PC-9 (cell line): ENCODE measurements around the gene MCMBP. TPM values are rescaled to one million over a fixed set of nuclear protein-coding genes. Genes with fewer than 3 reads are reported as not detected.

ENCODE experiments used
- BruUV-seq: library from RNA; stranded (reverse); fragments of 400-500 nt; replicated peaks from 2 replicates; lab custom pipeline; 2021; lab: Mats Ljungman, UMichigan
- CTCF ChIA-PET: fragments of 300-600 bp; sonication (Branson Sonifier 250); formaldehyde crosslinking; loops from one replicate; lab custom pipeline; 2022; ENCODE audit warnings: antibody characterized with exemption; lab: Charles Lee
- POLR2A ChIA-PET: fragments of 300-600 bp; sonication (Branson Sonifier 250); formaldehyde crosslinking; loops from one replicate; lab custom pipeline; 2022; ENCODE audit warnings: antibody characterized with exemption; ENCODE audit not compliant: unreplicated experiment; lab: Charles Lee
- DNase-seq, 2 experiments: peaks; one replicate each; pipeline versions ENCODE4 v3.0.0 to v3.0.0-alpha.2; 2015 to 2022; ENCODE audit warnings: mixed read lengths in 1 of 2
- H2AFZ ChIP-seq: fragments of 200-600 bp; sonication (generic); 2 replicates; pipeline ENCODE4 v1.8.1; 2017; ENCODE audit warnings: antibody characterized with exemption
- H3F3A ChIP-seq: fragments of 200-600 bp; sonication (generic); 2 replicates; pipeline ENCODE4 v1.8.1; 2017; ENCODE audit warnings: antibody characterized with exemption, mild to moderate bottlenecking, low read depth; ENCODE audit not compliant: insufficient read depth
- H3K27ac ChIP-seq: fragments of 200-600 bp; sonication (generic); 2 replicates; pipeline ENCODE4 v1.6.1; 2016; ENCODE audit warnings: mixed run types
- H3K27me3 ChIP-seq: fragments of 200-600 bp; sonication (generic); 2 replicates; pipeline ENCODE4 v1.6.1; 2016; ENCODE audit warnings: low read depth, mixed run types; ENCODE audit not compliant: insufficient read depth
- H3K36me3 ChIP-seq: fragments of 200-600 bp; sonication (generic); 2 replicates; pipeline ENCODE4 v1.6.1; 2016; ENCODE audit warnings: low read depth, mixed run types
- H3K4me1 ChIP-seq: fragments of 200-600 bp; sonication (generic); replicated peaks from 2 replicates; pipeline ENCODE4 v1.6.1; 2016; ENCODE audit warnings: mixed run types; ENCODE audit not compliant: insufficient read depth
- H3K4me2 ChIP-seq: fragments of 200-600 bp; sonication (generic); 2 replicates; pipeline ENCODE4 v1.6.1; 2017; ENCODE audit warnings: mixed run types
- H3K4me3 ChIP-seq: fragments of 200-600 bp; sonication (generic); 2 replicates; pipeline ENCODE4 v1.6.1; 2016; ENCODE audit warnings: mixed run types
- H3K79me2 ChIP-seq: fragments of 200-600 bp; sonication (generic); 2 replicates; pipeline ENCODE4 v1.6.1; 2017; ENCODE audit warnings: low read depth, mixed run types
- H3K9me2 ChIP-seq: fragments of 200-600 bp; sonication (generic); 2 replicates; pipeline ENCODE4 v1.8.1; 2017; ENCODE audit warnings: mild to moderate bottlenecking; ENCODE audit not compliant: insufficient read depth
- H3K9me3 ChIP-seq: fragments of 200-600 bp; sonication (generic); 2 replicates; pipeline ENCODE4 v1.8.1; 2016; ENCODE audit warnings: low read depth; ENCODE audit not compliant: insufficient read depth
- H4K20me1 ChIP-seq: fragments of 200-600 bp; sonication (generic); 2 replicates; pipeline ENCODE4 v1.8.1; 2017; ENCODE audit not compliant: insufficient read depth
- EZH2 ChIP-seq: fragments of 200-600 bp; sonication (generic); IDR thresholded peaks from 2 replicates; pipeline ENCODE4 v1.8.0; 2017; ENCODE audit warnings: antibody characterized with exemption, low read depth
- intact Hi-C: fragments of 100-400 bp; cut with micrococcal nuclease; formaldehyde crosslinking; loops from one replicate; pipeline ENCODE4 v1.10.0; 2022; ENCODE audit not compliant: unreplicated experiment
- total RNA-seq: library from RNA; stranded (reverse); gene quantifications from 2 replicates; pipeline ENCODE4 v1.2.3, GENCODE V29; 2021
- TF ChIP-seq, protein P1 (sequence below): fragments of 200-600 bp; sonication (generic); conservative IDR thresholded peaks from 2 replicates; pipeline ENCODE4 v1.6.1; 2017; ENCODE audit warnings: mixed run types, antibody characterized with exemption, mild to moderate bottlenecking, moderate library complexity

Gene MCMBP
- total RNA-seq, 1 experiment from 2014 or later = 36.7 TPM

DNA sequence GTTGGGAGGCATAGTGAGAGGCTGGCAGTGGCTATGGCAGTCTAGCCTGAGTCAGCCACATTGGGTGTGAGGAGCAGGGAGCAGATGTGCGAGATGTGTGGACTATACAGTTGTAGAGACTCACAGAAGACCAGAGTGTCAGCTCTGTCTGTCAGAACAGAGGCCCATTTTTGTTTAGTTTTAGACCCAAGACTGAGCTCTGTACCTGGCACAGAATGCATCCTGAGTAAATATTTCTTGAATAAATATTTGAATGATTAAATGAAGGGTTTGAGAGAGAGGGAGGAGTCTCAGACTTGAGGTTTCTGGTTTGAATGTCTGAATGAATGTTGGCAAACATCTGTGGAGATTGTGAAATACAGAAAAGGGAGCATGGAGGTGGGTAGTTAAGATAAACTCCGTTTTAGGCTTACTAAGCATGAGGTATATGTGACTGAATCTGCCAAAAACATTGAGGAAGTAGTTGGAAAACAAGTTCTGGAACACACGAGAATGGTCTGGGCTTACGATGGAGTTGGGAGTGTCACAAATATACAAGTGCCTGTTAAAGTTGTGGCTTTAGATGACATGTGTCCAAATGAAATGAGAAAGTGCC, 23.5 kb upstream of the MCMBP start:
- Histone ChIP-seq H3K4me1 (peaks cover 11% of the 10 kb centered on the region; the same call in 1 of the 2 replicates), H3K36me3 (0 out of 2 replicates have a peak, but pooled peaks cover 8% of the 10 kb centered on the region), H3K9me3 (no peaks in the 10 kb centered on the region), H2AFZ (no peak overlapping the region), H4K20me1 (peaks cover 16% of the 10 kb centered on the region), H3K9me2 (no peaks in the 10 kb centered on the region), H3F3A (no peaks in the 10 kb centered on the region), H3K79me2 (peaks cover 62% of the 10 kb centered on the region), H3K27ac (0 out of 2 replicates have a peak overlapping the region, but pooled peaks have one; percentile 6), H3K4me2 (no peak overlapping the region), H3K4me3 (no peak overlapping the region), H3K27me3 (no peaks in the 10 kb centered on the region)
- no TSS peak for BruUV-seq
- ChIA-PET CTCF (no interaction called here), POLR2A (no interaction called here)
- TF ChIP-seq, protein P1, sequence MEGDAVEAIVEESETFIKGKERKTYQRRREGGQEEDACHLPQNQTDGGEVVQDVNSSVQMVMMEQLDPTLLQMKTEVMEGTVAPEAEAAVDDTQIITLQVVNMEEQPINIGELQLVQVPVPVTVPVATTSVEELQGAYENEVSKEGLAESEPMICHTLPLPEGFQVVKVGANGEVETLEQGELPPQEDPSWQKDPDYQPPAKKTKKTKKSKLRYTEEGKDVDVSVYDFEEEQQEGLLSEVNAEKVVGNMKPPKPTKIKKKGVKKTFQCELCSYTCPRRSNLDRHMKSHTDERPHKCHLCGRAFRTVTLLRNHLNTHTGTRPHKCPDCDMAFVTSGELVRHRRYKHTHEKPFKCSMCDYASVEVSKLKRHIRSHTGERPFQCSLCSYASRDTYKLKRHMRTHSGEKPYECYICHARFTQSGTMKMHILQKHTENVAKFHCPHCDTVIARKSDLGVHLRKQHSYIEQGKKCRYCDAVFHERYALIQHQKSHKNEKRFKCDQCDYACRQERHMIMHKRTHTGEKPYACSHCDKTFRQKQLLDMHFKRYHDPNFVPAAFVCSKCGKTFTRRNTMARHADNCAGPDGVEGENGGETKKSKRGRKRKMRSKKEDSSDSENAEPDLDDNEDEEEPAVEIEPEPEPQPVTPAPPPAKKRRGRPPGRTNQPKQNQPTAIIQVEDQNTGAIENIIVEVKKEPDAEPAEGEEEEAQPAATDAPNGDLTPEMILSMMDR = no peak
- no peak for TF ChIP-seq EZH2
- DNase-seq = no peak
- intact Hi-C loops = no loop called here

DNA sequence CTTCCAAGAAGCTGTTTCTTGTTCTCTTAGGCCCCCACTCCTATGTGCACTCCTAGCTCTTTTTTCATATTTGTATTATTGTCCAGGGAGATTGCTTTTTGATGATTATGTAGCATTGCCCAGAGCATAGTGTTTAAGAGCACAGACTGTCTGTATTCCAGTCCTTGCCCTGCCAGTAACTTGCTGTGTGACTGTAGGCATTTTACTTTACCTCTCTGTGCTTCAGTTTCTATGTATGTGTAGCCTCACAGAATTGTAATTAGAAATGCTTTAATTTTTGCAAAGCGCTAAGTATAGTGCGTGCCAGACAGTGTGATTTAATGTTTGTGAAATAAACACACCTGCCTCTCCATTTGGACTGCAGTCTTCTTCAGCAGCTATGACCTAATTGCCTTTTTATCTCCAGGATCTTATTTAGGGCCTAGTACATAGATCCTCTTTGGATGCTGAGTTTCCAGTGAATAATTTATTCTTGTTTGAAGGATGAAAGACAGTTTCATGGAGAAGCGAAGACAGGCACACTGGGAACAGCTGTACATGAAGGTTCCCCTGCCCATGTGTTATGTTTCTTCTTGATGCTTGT, 21.3 kb upstream of the MCMBP start:
- Histone ChIP-seq H4K20me1 (peaks cover 11% of the 10 kb centered on the region), H3K4me2 (peak overlapping the region; percentile 89), H3K36me3 (0 out of 2 replicates have a peak, but pooled peaks cover 4% of the 10 kb centered on the region), H3K79me2 (peaks cover 53% of the 10 kb centered on the region), H3F3A (no peaks in the 10 kb centered on the region), H3K27ac (no peak overlapping the region), H3K4me1 (peaks cover 12% of the 10 kb centered on the region; the same call in 1 of the 2 replicates), H3K9me2 (no peaks in the 10 kb centered on the region), H3K9me3 (no peaks in the 10 kb centered on the region), H3K4me3 (peak overlapping the region; percentile 91), H2AFZ (no peak overlapping the region), H3K27me3 (no peaks in the 10 kb centered on the region)
- DNase-seq = no peak
- TF ChIP-seq, protein P1 = no peak
- TF ChIP-seq EZH2 = no peak
- POLR2A ChIA-PET = interaction anchor here (0.7 kb wide), 2 partner anchors 22 to 214 kb away, joined by 15 to 50 read pairs; no protein-coding TSS in a partner anchor
- CTCF ChIA-PET = no interaction called here
- intact Hi-C loops = no loop called here
- BruUV-seq = no TSS peak

- peaks cover 12% of the 10 kb centered on the region; the same call in 1 of the 2 replicates for H3K4me1 ChIP-seq
- H3K27me3 ChIP-seq = no peaks in the 10 kb centered on the region
- CTCF ChIA-PET = interaction anchor here (0.7 kb wide), 1 partner anchor 300 kb away, joined by 3 read pairs; no protein-coding TSS in a partner anchor
- no peaks in the 10 kb centered on the region for H3F3A ChIP-seq
- H3K9me3 ChIP-seq = no peaks in the 10 kb centered on the region
- peaks cover 49% of the 10 kb centered on the region for H3K79me2 ChIP-seq
- DNase-seq = no peak
- no peaks in the 10 kb centered on the region for H3K9me2 ChIP-seq
- peak overlapping the region; percentile 89 for H3K4me2 ChIP-seq
- H3K27ac ChIP-seq = peak overlapping the region; percentile 49; the same call in 1 of the 2 replicates
- intact Hi-C loops = no loop called here
- peak overlapping the region; percentile 91 for H3K4me3 ChIP-seq
- BruUV-seq = TSS peak; percentile 58
- peaks cover 8% of the 10 kb centered on the region; the same call in 1 of the 2 replicates for H4K20me1 ChIP-seq
- POLR2A ChIA-PET = interaction anchor here (0.6 kb wide), 1 partner anchor 20 kb away, joined by 4 read pairs; the partner anchor contains the start of gene MCMBP
- H3K36me3 ChIP-seq = no peaks in the 10 kb centered on the region
- H2AFZ ChIP-seq = peak overlapping the region; percentile 91
- TF ChIP-seq EZH2 = no peak
- TF ChIP-seq, protein P1 = no peak
Observed at GRCh38 chr10:119893074-119893473, 20.4 kb upstream of the MCMBP start.
